HEK293 (cell line): ENCODE data around the gene NEGR1.

Source experiments
- ZNF394 ChIP-seq: fragments of 450-650 bp; formaldehyde crosslinking; IDR thresholded peaks from 2 replicates; pipeline ENCODE4 v1.5.1; 2016; ENCODE audit warnings: missing biosample characterization, missing genetic modification characterization, mild to moderate bottlenecking, moderate library complexity, borderline replicate concordance
- TF ChIP-seq, protein P1 (sequence below): fragments of 450-650 bp; formaldehyde crosslinking; IDR thresholded peaks from 2 replicates; pipeline ENCODE4 v1.5.1; 2016; ENCODE audit warnings: missing biosample characterization, missing genetic modification characterization
- TF ChIP-seq, protein P2 (sequence below): fragments of 450-650 bp; formaldehyde crosslinking; IDR thresholded peaks from 2 replicates; pipeline ENCODE4 v1.5.1; 2016; ENCODE audit warnings: missing biosample characterization, missing genetic modification characterization

DNA sequence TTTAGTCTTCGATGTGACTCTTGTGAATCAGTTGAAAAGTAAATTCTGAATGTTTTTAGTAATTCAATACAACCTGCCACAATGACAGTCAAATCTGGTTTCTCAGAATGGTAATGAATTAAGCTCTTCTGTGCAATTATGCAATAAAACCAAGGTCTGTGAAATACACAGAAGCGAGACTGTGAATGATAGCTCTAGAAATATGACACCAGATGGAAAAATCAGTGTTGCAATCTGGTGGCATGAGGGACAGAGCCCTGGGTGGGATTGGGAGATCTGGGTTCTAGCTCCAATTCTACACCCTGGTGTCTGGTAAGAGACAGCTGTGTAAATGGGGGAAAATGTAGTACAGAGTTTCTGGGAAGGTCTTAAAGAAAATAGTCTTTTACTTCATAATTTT, 615.1 kb downstream of the NEGR1 start:
- TF ChIP-seq, protein P1, sequence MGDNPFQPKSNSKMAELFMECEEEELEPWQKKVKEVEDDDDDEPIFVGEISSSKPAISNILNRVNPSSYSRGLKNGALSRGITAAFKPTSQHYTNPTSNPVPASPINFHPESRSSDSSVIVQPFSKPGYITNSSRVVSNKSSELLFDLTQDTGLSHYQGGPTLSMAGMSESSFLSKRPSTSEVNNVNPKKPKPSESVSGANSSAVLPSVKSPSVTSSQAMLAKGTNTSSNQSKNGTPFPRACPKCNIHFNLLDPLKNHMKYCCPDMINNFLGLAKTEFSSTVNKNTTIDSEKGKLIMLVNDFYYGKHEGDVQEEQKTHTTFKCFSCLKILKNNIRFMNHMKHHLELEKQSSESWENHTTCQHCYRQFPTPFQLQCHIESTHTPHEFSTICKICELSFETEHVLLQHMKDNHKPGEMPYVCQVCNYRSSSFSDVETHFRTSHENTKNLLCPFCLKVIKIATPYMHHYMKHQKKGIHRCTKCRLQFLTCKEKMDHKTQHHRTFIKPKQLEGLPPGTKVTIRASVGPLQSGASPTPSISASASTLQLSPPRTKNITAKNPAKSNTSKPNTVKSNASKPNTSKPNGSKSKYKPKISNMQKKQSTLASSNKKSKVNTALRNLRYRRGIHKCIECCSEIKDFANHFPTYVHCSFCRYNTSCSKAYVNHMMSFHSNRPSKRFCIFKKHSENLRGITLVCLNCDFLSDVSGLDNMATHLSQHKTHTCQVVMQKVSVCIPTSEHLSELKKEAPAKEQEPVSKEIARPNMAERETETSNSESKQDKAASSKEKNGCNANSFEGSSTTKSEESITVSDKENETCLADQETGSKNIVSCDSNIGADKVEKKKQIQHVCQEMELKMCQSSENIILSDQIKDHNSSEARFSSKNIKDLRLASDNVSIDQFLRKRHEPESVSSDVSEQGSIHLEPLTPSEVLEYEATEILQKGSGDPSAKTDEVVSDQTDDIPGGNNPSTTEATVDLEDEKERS (tag by site-specific recombination), result no peak
- TF ChIP-seq, protein P2, sequence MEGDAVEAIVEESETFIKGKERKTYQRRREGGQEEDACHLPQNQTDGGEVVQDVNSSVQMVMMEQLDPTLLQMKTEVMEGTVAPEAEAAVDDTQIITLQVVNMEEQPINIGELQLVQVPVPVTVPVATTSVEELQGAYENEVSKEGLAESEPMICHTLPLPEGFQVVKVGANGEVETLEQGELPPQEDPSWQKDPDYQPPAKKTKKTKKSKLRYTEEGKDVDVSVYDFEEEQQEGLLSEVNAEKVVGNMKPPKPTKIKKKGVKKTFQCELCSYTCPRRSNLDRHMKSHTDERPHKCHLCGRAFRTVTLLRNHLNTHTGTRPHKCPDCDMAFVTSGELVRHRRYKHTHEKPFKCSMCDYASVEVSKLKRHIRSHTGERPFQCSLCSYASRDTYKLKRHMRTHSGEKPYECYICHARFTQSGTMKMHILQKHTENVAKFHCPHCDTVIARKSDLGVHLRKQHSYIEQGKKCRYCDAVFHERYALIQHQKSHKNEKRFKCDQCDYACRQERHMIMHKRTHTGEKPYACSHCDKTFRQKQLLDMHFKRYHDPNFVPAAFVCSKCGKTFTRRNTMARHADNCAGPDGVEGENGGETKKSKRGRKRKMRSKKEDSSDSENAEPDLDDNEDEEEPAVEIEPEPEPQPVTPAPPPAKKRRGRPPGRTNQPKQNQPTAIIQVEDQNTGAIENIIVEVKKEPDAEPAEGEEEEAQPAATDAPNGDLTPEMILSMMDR, result no peak
- TF ChIP-seq ZNF394 (tag by site-specific recombination), result no peak
